Erythroblast (primary cell): ENCODE results near the gene POP4.

Source experiments
- GATA1 ChIP-seq: IDR thresholded peaks from 2 replicates; pipeline ENCODE4 v1.6.1; 2011; ENCODE audit warnings: low read depth, mild to moderate bottlenecking, control low read depth, low read length, moderate library complexity
- POLR2A ChIP-seq: IDR thresholded peaks from 2 replicates; pipeline ENCODE4 v1.6.1; 2011; ENCODE audit warnings: mild to moderate bottlenecking, low read length

- no peak for TF ChIP-seq POLR2A
- no peak for TF ChIP-seq GATA1
These were observed 18.5 kb upstream of the POP4 start for GRCh38 chr19:29587518-29587986.
